GM18508 (cell line): ENCODE data around the gene CARMIL1.

Experiments used
- ATAC-seq: cut with Tn5 transposase; IDR thresholded peaks from one replicate; pipeline ENCODE4 v1.9.1; 2021; ENCODE audit warnings: moderate number of reproducible peaks; ENCODE audit not compliant: insufficient read depth, unreplicated experiment

CARMIL1 gene

GRCh38 chr6:25330796-25331685 is 51.9 kb downstream of the CARMIL1 start:
- no peak for ATAC-seq

GRCh38 chr6:25332165-25332564 is 53.0 kb downstream of the CARMIL1 start:
- ATAC-seq = no peak

DNA sequence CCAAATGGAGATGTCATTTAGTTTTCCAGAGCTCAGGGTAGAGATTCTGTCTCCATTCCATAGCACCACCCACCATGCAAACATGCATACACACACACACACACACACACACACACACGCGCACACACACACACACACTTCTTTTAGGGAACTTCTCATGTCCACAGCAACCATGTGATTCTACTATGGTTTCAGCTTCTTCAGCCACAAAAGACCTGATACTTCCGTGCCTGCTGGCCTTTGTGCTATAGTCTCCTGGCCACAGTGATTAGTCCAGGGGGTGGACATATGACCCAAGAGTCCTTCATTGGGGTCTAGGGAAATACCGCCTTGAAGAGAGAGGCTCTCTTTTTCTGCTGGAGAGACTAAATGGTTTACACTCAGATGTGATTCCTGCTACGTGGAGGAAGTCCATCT is 53.5 kb downstream of the CARMIL1 start:
- ATAC-seq = no peak

DNA sequence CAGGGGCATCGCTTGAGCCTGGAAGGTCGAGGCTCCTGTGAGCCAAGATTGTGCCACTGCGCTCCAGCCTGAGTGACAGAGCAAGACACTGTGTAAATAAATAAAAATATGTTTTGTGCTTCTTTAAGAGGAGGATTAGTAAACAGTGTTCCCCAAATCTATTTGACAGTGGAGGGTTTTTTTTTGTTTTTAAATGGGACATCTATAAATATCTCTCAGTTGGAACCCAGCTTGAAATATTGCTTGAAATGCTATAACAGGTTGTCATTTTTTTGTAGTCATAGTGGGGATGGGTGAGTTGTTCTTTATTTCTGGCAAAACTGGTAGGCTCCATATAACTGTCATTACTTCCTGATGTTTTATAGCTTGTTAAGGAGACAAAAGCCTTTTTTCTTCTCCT is 54.3 kb downstream of the CARMIL1 start:
- no peak for ATAC-seq

DNA sequence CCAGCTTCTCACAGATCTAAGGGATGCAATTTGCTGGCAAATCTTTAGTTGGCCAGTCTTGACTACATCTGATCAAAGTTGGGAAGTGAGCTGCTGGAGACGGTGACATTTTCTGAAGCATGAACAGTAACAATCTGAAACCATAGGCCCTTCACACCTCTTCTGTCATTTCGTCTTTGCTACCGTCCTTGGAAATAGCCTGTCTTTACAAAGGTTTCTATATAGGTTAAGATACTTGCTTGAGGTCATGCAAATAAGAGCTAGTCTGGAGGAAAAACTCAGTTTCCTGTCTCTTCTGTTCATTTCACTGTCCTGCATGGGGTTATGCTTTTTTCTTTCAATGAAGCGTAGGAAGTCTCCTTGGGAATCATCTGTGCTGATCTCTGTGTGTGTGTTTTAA is 55.6 kb downstream of the CARMIL1 start:
- ATAC-seq = no peak

- no peak for ATAC-seq
Measured at GRCh38 chr6:25336996-25337395, 57.8 kb downstream of the CARMIL1 start.

- ATAC-seq = no peak
Measured at GRCh38 chr6:25337431-25337830, 58.3 kb downstream of the CARMIL1 start.

DNA sequence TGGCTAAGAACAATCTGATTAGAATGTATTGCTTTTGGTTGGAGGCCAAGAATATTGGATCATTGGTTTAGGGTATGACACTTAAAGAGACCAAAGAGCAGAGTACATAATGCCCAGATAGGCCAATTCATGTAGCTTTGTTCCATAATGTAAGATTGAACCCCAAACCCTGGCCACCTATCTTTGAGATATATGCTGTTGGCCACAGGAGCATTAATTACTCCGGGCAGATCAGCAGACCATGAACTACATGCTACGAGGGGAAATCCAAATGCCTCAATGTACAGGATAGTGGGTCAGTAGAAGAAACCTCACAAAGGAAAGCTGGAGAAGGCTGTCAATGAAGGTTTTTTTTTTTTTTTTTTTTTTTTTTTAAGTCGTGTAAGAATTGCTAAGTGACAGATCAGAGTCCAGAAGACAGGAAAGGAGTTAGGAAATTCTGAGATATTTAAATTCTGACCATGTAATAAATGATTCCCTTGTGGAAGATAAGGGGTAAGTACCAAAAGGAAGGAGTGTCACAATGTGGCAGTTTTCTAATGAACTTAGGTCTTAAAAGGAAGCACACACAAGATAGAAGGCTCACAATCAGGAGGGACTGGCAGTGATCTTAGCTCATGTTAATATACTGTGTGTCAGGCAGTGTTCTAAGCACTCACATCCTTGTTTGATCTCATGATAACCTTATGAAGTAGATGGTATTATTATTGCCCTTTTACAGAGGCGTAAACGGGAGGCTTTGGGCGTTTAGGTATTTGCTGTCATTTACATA is 61.4 kb downstream of the CARMIL1 start:
- no peak for ATAC-seq

GRCh38 chr6:25341203-25341552 is 62.0 kb downstream of the CARMIL1 start:
- no peak for ATAC-seq

DNA sequence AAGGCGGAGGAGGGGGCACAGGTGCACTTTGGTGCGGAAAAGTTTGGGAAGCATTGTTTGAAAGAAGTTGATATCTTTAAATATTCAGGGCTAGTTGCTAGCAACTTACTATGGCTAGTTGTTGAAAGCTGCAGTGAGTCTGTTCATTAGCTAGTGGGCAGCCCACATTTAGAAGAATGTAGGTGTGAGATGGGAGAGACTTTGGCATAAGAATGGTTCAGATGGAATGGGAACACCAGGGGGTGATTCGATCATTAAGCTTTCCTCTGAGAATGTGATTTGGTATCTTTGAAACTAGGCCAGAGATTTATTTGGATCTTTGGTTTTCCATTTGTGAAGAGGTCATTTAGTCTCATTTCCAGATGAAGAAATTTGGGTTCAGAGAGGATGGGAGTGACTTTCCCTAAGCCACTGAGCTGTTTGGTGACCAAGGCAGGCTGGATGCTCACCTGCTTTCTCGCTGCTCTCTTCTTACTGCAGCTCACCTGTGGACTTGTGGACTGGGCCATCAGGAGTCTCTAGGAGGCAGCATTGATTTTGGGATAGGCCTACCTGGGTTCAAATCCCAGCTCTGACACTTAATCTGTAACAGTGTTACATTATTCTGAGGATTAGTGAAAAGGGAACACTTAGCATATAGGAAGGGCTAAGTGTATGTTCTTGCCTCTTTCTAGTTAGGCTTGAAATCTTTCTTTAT is 62.9 kb downstream of the CARMIL1 start:
- no peak for ATAC-seq

- no peak for ATAC-seq
Measured at GRCh38 chr6:25342802-25343201, 63.6 kb downstream of the CARMIL1 start.

GRCh38 chr6:25343984-25344383 is 64.8 kb downstream of the CARMIL1 start:
- ATAC-seq = no peak

- ATAC-seq = no peak
Measured at GRCh38 chr6:25344827-25345226, 65.7 kb downstream of the CARMIL1 start.

- no peak for ATAC-seq
Measured at GRCh38 chr6:25346064-25346463, 66.9 kb downstream of the CARMIL1 start.

DNA sequence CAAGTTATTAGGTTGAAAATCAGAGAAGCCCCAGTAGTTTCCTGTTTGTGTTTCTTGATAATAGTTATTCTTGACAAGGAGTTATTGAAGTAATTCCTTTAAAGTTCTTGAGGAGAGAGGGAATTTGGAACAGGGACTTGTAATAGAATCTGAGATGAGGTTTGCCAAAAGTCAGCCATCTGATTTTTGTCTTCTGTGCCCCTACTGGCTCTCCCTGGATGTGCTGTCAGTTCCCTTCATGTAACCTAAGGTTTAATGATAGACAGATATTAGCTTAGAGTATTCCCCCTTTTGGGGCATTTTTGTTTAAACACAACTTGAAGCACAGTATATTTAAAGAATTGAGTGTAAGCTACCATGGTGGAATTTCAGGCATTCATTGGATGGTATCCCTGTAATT is 71.4 kb downstream of the CARMIL1 start:
- ATAC-seq = no peak

GRCh38 chr6:25351485-25351884 is 72.3 kb downstream of the CARMIL1 start:
- no peak for ATAC-seq

GRCh38 chr6:25352285-25352684 is 73.1 kb downstream of the CARMIL1 start:
- no peak for ATAC-seq

DNA sequence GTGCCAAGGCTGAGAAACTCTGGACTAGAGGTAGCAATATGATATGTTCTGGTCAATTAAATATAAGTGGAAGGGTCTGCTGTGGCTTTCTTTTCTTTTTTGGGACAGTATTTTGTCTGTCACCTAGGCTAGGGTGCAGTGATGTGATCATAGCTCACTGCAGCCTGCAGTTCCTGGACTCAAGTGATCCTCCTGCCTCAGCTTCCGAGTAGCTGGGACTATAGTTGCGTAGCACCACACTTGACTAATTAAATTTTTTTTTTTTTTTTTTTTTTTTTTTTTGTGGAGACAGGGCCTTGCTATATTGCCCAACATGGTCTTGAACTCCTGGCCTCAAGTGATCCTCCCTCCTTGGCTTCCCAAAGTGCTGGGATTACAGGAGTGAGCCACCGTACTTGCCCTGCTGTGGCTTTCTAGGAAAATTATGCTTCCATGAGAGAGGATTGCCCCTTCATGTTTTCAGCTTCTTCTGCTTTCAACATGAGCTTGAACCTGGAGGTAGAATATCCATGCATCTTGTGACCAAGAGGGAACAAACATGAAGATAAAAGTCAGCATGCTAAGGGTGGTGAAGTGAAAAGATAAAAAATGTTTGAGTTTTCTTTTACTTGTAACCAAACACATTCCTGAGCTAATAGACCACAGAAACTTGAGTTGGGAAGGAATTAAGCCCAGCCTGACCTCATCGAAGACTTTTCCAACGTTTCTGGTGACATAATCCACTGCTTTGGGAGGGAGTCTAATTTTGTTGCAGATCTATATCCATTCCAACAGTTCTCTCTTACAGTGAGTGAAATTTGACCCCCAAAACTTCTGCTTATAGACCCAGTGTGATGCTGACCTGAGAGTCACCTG is 75.1 kb downstream of the CARMIL1 start:
- no peak for ATAC-seq

DNA sequence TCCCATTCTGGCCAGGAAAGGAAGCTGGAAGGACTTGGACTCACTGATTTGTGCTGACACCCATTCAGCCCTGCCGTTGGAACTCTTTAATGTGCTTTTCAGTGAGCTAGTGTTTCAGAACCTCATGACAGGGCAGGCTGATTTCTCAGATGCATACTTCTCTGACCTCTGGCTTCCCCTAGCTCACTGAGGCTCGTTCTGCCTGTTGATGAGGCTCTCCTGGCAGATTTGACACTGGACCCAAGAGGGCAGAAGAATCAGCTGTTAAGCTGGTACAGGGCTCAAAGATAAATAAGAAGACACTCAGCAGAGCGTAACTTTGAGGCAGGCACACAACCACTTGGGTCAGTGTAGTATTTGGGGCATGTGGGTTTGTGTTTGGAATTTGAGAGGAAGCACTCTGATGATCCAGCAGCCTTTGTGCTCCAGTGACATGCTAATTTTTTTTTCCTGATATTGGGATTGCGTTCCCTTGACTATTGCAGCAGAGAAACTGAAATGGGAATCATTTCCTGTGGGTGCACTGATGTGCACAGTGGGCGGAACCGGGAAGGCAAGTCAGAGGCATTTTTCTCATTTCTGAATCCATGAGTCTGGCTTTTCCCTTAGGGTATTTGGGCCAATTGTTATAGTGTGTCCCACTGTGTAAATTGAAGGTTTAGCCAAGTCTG is 80.2 kb downstream of the CARMIL1 start:
- no peak for ATAC-seq

DNA sequence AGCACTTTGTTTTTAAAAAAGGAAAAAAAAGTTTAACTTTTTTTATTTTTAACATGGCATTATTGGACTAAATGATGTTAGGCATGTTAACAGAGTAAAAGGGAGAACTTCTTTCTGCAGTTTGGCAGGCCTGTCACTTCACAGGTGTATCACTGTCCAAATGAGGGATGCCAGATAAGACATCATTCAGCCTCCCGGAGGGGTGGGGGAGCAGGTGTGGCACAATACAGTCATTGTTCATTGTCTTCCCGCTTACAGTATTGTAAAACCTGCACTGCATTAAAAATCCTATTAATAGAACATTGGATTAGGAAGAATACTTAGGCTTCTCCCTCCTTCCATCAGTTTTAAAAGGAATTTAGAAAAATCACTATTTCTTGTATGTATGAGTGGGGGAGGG is 80.7 kb downstream of the CARMIL1 start:
- ATAC-seq = no peak
